GM18519 (cell line): ENCODE results near the gene ERO1B.

ENCODE experiments used
- ATAC-seq: cut with Tn5 transposase; IDR thresholded peaks from one replicate; pipeline ENCODE4 v1.9.1; 2021; ENCODE audit warnings: mild to moderate bottlenecking, moderate library complexity; ENCODE audit not compliant: unreplicated experiment, low FRiP score

The ERO1B gene

GRCh38 chr1:236257216-236257615, 24.5 kb downstream of the ERO1B start:
- ATAC-seq = no peak

- ATAC-seq = no peak
Measured at GRCh38 chr1:236253918-236254637, 27.7 kb downstream of the ERO1B start.

GRCh38 chr1:236253119-236253518, 28.6 kb downstream of the ERO1B start:
- ATAC-seq = no peak

- no peak for ATAC-seq
Measured at GRCh38 chr1:236251587-236251986, 30.2 kb downstream of the ERO1B start.

GRCh38 chr1:236247286-236247685, 34.5 kb downstream of the ERO1B start:
- ATAC-seq = no peak

- ATAC-seq = no peak
Measured at GRCh38 chr1:236242568-236242967, 39.2 kb downstream of the ERO1B start.

GRCh38 chr1:236240675-236241074, 41.1 kb downstream of the ERO1B start:
- ATAC-seq = no peak

- no peak for ATAC-seq
Measured at GRCh38 chr1:236239092-236239585, 42.6 kb downstream of the ERO1B start.

- ATAC-seq = no peak
Measured at GRCh38 chr1:236235116-236235515, 46.6 kb downstream of the ERO1B start.

- ATAC-seq = no peak
Measured at GRCh38 chr1:236228411-236228810, 53.3 kb downstream of the ERO1B start.

GRCh38 chr1:236222632-236223031, 59.1 kb downstream of the ERO1B start:
- no peak for ATAC-seq

- no peak for ATAC-seq
Measured at GRCh38 chr1:236220473-236220872, 61.3 kb downstream of the ERO1B start.

GRCh38 chr1:236214761-236215160, 67.0 kb downstream of the ERO1B start:
- no peak for ATAC-seq

- no peak for ATAC-seq
Measured at GRCh38 chr1:236213534-236213933, 68.2 kb downstream of the ERO1B start.

GRCh38 chr1:236211815-236212214, 69.9 kb downstream of the ERO1B start:
- no peak for ATAC-seq

- ATAC-seq = no peak
Measured at GRCh38 chr1:236209713-236210112, 72.0 kb downstream of the ERO1B start.

- ATAC-seq = no peak
Measured at GRCh38 chr1:236209185-236209584, 72.6 kb downstream of the ERO1B start.

GRCh38 chr1:236207569-236207968, 74.2 kb downstream of the ERO1B start:
- no peak for ATAC-seq

GRCh38 chr1:236207121-236207520, 74.6 kb downstream of the ERO1B start:
- ATAC-seq = no peak

GRCh38 chr1:236206548-236206947, 75.2 kb downstream of the ERO1B start:
- ATAC-seq = no peak

- no peak for ATAC-seq
Measured at GRCh38 chr1:236204656-236205055, 77.1 kb downstream of the ERO1B start.

GRCh38 chr1:236204039-236204438, 77.7 kb downstream of the ERO1B start:
- ATAC-seq = no peak

GRCh38 chr1:236201786-236202185, 80.0 kb downstream of the ERO1B start:
- no peak for ATAC-seq
